ENCODE measurements around the gene HCFC1.
A peak's percentile ranks its signal among the peaks of the same experiment; 100 is the strongest.

The HCFC1 gene

DNA sequence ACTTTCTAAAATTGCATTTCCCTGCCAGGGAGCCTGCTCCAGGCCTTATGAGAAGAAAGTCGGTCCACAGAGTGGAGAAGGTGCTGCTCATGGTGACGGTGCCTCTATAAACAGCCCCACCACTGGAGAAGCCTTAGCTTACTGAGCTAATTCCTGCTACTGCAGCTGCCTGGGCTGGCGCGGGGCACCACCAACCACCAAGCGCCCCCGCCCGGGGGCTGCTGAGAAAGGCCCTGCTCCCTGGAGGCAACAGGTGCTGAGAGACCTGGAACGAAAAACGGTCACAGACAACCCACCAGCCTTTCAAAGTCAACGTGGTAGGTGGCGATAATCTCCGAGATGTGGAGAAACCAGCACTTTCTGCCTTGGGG is 2.9 kb downstream of the HCFC1 start:
- TF ChIP-seq CTCF (IDR thresholded peaks at IDR 0.05; ENCODE audit: insufficient read depth, low read depth, low read length, missing control alignments) = peak; percentile 4
- peak overlapping the region; percentile 92 for H3K4me3 ChIP-seq (ENCODE audit: low read depth, low read length)
- DNase-seq (ENCODE audit: low read depth) = peak; percentile 48

GRCh38 chrX:153968255-153968654 is 3.4 kb downstream of the HCFC1 start:
- TF ChIP-seq CTCF (IDR thresholded peaks at IDR 0.05; ENCODE audit: insufficient read depth, low read depth, low read length, missing control alignments) = no peak
- peak overlapping the region; percentile 92 for H3K4me3 ChIP-seq (ENCODE audit: low read depth, low read length)
- DNase-seq (ENCODE audit: low read depth) = no peak

DNA sequence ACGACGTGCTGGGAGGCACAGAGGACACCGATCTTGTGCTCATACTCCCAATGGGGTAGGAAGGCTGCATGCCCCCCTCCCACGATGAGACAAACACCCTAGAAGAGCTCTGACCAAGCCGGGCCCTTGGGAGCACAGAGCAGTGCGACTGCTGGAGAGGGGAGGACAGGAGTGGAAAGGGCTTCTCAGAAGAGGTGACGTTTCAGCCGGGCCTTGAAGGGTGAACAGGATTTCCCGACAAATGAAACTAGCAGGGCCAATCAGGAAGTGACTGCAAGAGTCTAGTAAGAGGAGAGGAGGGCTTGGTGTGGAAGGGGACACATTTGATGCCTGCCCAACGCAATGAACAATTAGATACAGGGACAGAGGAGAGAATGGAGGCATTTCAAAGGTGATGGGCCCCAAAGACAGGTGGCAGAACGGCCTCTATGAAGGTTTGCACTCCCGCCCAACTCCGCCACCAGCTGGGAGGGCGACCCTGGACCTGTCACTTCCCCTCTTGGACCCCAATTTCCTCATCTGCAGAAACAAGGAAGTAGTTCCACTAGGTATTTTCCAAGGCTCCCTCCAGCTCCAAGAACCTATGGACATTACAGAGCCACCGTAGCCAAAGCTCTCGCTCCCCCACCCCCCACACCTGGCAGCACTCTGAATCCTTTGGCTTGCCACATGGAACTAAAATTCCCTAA is 3.9 kb downstream of the HCFC1 start:
- DNase-seq (ENCODE audit: low read depth) = no peak
- H3K4me3 ChIP-seq (ENCODE audit: low read depth, low read length) = peak overlapping the region; percentile 92
- TF ChIP-seq CTCF (IDR thresholded peaks at IDR 0.05; ENCODE audit: insufficient read depth, low read depth, low read length, missing control alignments) = no peak

- TF ChIP-seq CTCF (IDR thresholded peaks at IDR 0.05; ENCODE audit: insufficient read depth, low read depth, low read length, missing control alignments) = no peak
- H3K4me3 ChIP-seq (ENCODE audit: low read depth, low read length) = peak overlapping the region; percentile 92
- DNase-seq (ENCODE audit: low read depth) = no peak
Measured at GRCh38 chrX:153966841-153967535, 4.6 kb downstream of the HCFC1 start.

- no peak for DNase-seq (ENCODE audit: low read depth)
- no peak overlapping the region; the same call in 1 of the 2 replicates for H3K4me3 ChIP-seq (ENCODE audit: low read depth, low read length)
- TF ChIP-seq CTCF (IDR thresholded peaks at IDR 0.05; ENCODE audit: insufficient read depth, low read depth, low read length, missing control alignments) = no peak
Measured at GRCh38 chrX:153966283-153966688, 5.3 kb downstream of the HCFC1 start.

DNA sequence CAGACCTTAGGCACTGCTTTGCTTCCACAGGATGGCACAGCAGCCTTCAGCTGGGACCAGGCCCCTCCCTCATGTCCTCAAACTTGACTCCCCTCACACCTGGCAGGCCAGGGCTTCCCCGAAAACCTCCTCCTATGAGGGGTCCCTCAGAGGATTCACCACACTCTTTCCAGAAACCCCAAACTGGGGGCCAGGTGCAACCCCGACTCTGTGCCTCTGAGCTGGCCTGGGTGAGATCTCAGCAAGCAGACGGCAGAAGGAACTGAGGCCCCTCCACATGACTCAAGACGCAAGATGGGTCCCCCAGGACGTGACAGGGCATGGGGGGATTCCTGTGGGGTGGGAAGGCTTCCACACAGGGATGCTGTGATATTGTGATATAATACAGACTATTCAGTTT is 6.2 kb downstream of the HCFC1 start:
- TF ChIP-seq CTCF (IDR thresholded peaks at IDR 0.05; ENCODE audit: insufficient read depth, low read depth, low read length, missing control alignments) = no peak
- no peak for DNase-seq (ENCODE audit: low read depth)
- H3K4me3 ChIP-seq (ENCODE audit: low read depth, low read length) = no peak overlapping the region

Data from GM12865 (cell line).